Sigmoid colon (tissue), 7 donors: ENCODE results near the gene ABCB10. TPM values are rescaled to one million over a fixed set of nuclear protein-coding genes. Genes with fewer than 3 reads are reported as not detected.
A peak's percentile ranks its signal among the peaks of the same experiment; 100 is the strongest.
"Not testable (repeated sequence)": the region's sequence is repeated elsewhere in the genome, so short reads cannot be mapped to it uniquely, and the experiment has no call there.

Source experiments
- DNase-seq: peaks from one replicate; pipeline ENCODE4 v3.0.0-alpha.2; 2019
- H3K27ac ChIP-seq, 4 donors: fragments of 200-600 bp; sonication (generic); one replicate each; pipeline ENCODE4 v1.5.1; 2016 to 2019; ENCODE audit warnings: mild to moderate bottlenecking in 1 of 4
- H3K27me3 ChIP-seq, 3 donors: fragments of 200-600 bp; sonication (generic); one replicate each; pipeline ENCODE4 v1.5.1; 2019; ENCODE audit warnings: mild to moderate bottlenecking in 1 of 3
- H3K36me3 ChIP-seq, 4 donors: fragments of 200-600 bp; sonication (generic); one replicate each; pipeline ENCODE4 v1.5.1; 2016 to 2019
- H3K4me1 ChIP-seq, 4 donors: fragments of 200-600 bp; sonication (generic); one replicate each; pipeline ENCODE4 v1.5.1; 2017 to 2019
- H3K4me3 ChIP-seq, 4 donors: fragments of 200-600 bp; sonication (generic); one replicate each; pipeline ENCODE4 v1.5.1; 2017 to 2019; ENCODE audit warnings: mild to moderate bottlenecking in 2 of 4, moderate library complexity in 1 of 4
- H3K9me3 ChIP-seq, 4 donors: fragments of 200-600 bp in 3 of 4; sonication (generic) in 3 of 4; one replicate each; pipeline versions ENCODE4 v1.5.1 to v1.6.1; 2013 to 2019
- EP300 ChIP-seq, 4 donors: sonication (generic); formaldehyde crosslinking; IDR thresholded peaks; one replicate each; pipeline ENCODE4 v1.6.1; 2017; ENCODE audit warnings: antibody characterized with exemption in 4 of 4
- POLR2A ChIP-seq, 2 donors: fragments of 450-650 bp; IDR thresholded peaks; one replicate each; pipeline ENCODE4 v1.6.1; 2016; ENCODE audit warnings: antibody characterized with exemption in 2 of 2, mild to moderate bottlenecking in 2 of 2, moderate library complexity in 2 of 2
- POLR2AphosphoS5 ChIP-seq, 4 donors: sonication (generic); formaldehyde crosslinking; IDR thresholded peaks; one replicate each; pipeline ENCODE4 v1.6.1; 2017; ENCODE audit warnings: antibody characterized with exemption in 4 of 4
- WGBS, 2 donors: extraction: QIAGEN DNeasy Blood & Tissue Kit; methylation state at CpG; one replicate each; pipeline ENCODE4 v1.1.7; 2013; 5-methylcytosine and 5-hydroxymethylcytosine counted together
- intact Hi-C: fragments of 100-400 bp; cut with DNase I; formaldehyde crosslinking; loops from one replicate; pipeline ENCODE4 v1.15.1; 2023
- polyA plus RNA-seq, 3 donors: library from polyadenylated mRNA; stranded (reverse); fragments of 200-250 nt; gene quantifications; one replicate each; pipeline ENCODE4 v1.2.3, GENCODE V29; 2013
- total RNA-seq, 4 donors: library from RNA; depleted of rRNA; stranded (reverse); fragments of >200 nt; gene quantifications; one replicate each; pipeline ENCODE4 v1.1.0, GENCODE V29; 2016
- TF ChIP-seq, protein P1 (sequence below), 4 experiments: fragments of 450-650 bp in 3 of 4; fragments of 200-600 bp in 1 of 4; IDR thresholded peaks; one replicate each; pipeline ENCODE4 v1.5.1; 2016 to 2019; ENCODE audit warnings: antibody characterized with exemption in 4 of 4, mild to moderate bottlenecking in 3 of 4, moderate library complexity in 2 of 4
- donor health status: healthy with polysubstance abuse.
- donor health status: Bipolar disorder and iron deficiency.
- donor health status: healthy.

The ABCB10 gene
- total and polyA plus RNA-seq, 7 donors: 4.4 to 19.4 (median 12.1) TPM

DNA sequence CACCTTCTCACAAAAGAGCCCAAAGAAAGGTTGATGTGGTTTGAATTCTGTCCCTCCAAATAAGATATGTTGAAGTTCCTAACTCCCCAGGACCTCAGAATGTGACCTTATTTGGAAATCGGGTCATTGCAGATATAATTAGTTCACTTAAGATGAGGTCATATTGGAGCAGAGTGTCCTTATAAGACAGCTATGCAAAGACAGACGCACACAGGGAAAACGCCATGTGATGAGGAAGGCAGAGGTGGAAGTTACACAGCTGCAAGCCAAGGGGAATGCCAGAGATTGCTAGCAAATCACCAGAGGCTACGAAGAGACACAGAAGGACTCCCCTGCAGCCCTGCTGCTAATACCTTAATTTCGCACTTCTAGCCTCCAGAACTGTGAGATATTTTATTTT, 5.2 kb upstream of the ABCB10 start:
- peak; percentile 88 for DNase-seq
- no peaks in the 10 kb centered on the region for H3K9me3 ChIP-seq
- 69 to 74% methylated on average over 5 of the region's 5 CpGs for WGBS, 2 donors
- H3K4me3 ChIP-seq: peak overlapping the region; percentile 2 to 44 (median 22)
- TF ChIP-seq POLR2AphosphoS5 (IDR thresholded peaks at IDR 0.05): peak; percentile 74 to 94 (median 81)
- TF ChIP-seq POLR2A (IDR thresholded peaks at IDR 0.05): peak; percentile 28 to 40
- TF ChIP-seq EP300 (IDR thresholded peaks at IDR 0.05): peak in 3 of 4 donors; percentile 39 to 97 (median 95)
- TF ChIP-seq, protein P1, sequence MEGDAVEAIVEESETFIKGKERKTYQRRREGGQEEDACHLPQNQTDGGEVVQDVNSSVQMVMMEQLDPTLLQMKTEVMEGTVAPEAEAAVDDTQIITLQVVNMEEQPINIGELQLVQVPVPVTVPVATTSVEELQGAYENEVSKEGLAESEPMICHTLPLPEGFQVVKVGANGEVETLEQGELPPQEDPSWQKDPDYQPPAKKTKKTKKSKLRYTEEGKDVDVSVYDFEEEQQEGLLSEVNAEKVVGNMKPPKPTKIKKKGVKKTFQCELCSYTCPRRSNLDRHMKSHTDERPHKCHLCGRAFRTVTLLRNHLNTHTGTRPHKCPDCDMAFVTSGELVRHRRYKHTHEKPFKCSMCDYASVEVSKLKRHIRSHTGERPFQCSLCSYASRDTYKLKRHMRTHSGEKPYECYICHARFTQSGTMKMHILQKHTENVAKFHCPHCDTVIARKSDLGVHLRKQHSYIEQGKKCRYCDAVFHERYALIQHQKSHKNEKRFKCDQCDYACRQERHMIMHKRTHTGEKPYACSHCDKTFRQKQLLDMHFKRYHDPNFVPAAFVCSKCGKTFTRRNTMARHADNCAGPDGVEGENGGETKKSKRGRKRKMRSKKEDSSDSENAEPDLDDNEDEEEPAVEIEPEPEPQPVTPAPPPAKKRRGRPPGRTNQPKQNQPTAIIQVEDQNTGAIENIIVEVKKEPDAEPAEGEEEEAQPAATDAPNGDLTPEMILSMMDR (IDR thresholded peaks at IDR 0.05): no peak
- H3K27ac ChIP-seq: peak overlapping the region; percentile 83 to 92 (median 84)
- intact Hi-C loops: no loop called here
- H3K36me3 ChIP-seq: no peaks in the 10 kb centered on the region
- no peaks in the 10 kb centered on the region for H3K27me3 ChIP-seq
- H3K4me1 ChIP-seq: peaks cover 0 to 44% (median 25%) of the 10 kb centered on the region in 4 donors

DNA sequence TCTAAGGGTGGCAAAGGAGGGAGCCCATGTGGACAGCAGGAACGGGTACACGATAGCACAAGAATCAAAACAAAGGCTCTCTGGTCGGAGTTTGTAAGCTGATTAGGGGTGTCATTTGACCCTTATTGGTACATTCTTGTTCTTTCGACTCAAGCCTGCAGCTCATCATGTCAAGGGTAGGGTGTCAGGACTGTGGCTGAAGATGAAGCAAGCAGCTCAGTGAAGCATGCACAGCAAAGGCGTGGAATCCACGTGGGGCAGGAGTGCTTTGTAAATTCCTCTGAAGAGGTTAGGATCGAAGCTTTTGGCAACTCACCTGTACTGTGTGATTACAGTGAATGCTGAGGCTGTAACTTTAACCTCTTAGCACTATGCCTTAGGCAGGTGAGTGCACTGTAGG, 4.7 kb upstream of the ABCB10 start:
- no peak for TF ChIP-seq POLR2A (IDR thresholded peaks at IDR 0.05)
- TF ChIP-seq, protein P1 (IDR thresholded peaks at IDR 0.05): no peak
- TF ChIP-seq EP300 (IDR thresholded peaks at IDR 0.05): no peak
- Histone ChIP-seq H3K36me3 (no peaks in the 10 kb centered on the region), H3K4me1 (peaks cover 0 to 44% (median 25%) of the 10 kb centered on the region in 4 donors), H3K27ac (peak overlapping the region; percentile 83 to 92 (median 84)), H3K4me3 (peak overlapping the region in 1 of 4 donors; percentile 44), H3K9me3 (no peaks in the 10 kb centered on the region), H3K27me3 (no peaks in the 10 kb centered on the region)
- 69 to 71% methylated on average over 7 of the region's 7 CpGs for WGBS, 2 donors
- intact Hi-C loops: no loop called here
- no peak for DNase-seq

DNA sequence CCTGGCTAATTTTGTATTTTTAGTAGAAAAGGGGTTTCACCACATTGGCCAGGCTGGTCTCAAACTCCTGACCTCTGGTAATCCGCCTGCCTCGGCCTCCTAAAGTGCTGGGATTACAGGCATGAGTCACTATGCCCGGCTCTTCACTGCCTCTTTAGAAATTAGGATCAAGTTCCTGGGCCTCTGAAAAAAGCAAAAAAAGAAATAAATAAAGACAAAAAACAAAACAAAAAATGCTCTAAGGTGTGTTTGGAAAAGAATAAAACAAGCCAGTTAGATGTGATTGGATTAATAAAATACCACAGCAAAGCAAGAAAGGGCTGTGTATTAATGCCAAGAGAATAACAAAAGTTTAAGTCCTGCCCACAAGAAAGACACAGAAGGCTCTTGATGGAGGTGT, 4.2 kb upstream of the ABCB10 start:
- intact Hi-C loops: no loop called here
- no peak for DNase-seq
- TF ChIP-seq POLR2A (IDR thresholded peaks at IDR 0.05) (no peak), POLR2AphosphoS5 (IDR thresholded peaks at IDR 0.05) (no peak), EP300 (IDR thresholded peaks at IDR 0.05) (no peak)
- TF ChIP-seq, protein P1 (IDR thresholded peaks at IDR 0.05): no peak
- Histone ChIP-seq H3K4me3 (no peak overlapping the region), H3K4me1 (peaks cover 0 to 45% (median 25%) of the 10 kb centered on the region in 4 donors), H3K27ac (peak overlapping the region; percentile 83 to 92 (median 84)), H3K27me3 (no peaks in the 10 kb centered on the region), H3K9me3 (no peaks in the 10 kb centered on the region), H3K36me3 (no peaks in the 10 kb centered on the region)
- WGBS, 2 donors: 79 to 84% methylated on average over 3 of the region's 3 CpGs

- intact Hi-C loops: no loop called here
- H3K4me3 ChIP-seq: no peak overlapping the region
- H3K27ac ChIP-seq: peak overlapping the region in 3 of 4 donors; percentile 9 to 92 (median 85)
- no peaks in the 10 kb centered on the region for H3K27me3 ChIP-seq
- 90% methylated on average over 5 of the region's 5 CpGs for WGBS, 2 donors
- no peak for TF ChIP-seq EP300 (IDR thresholded peaks at IDR 0.05)
- TF ChIP-seq POLR2A (IDR thresholded peaks at IDR 0.05): no peak
- no peak for TF ChIP-seq POLR2AphosphoS5 (IDR thresholded peaks at IDR 0.05)
- TF ChIP-seq, protein P1 (IDR thresholded peaks at IDR 0.05): no peak
- H3K9me3 ChIP-seq: no peaks in the 10 kb centered on the region
- H3K36me3 ChIP-seq: no peaks in the 10 kb centered on the region
- DNase-seq: no peak
- H3K4me1 ChIP-seq: peaks cover 0 to 52% (median 38%) of the 10 kb centered on the region in 4 donors
Measured at GRCh38 chr1:229561141-229561540, 2.6 kb upstream of the ABCB10 start.

DNA sequence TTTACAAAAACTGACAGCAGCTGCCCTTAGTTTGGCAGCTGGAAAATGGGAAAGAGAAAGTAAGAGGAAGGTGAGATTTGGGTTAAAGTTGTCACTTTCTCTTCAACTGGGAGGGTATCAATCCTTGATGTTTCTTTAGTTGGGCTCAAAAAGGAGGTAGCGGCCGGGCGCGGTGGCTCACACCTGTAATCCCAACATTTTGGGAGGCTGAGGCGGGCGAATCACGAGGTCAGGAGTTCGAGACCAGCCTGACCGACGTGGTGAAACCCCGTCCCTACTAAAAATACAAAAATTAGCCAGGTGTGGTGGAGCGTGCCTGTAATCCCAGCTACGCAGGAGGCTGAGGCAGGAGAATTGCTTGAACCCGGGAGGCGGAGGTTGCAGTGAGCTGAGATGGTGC, 1.6 kb upstream of the ABCB10 start:
- DNase-seq, H3K36me3 ChIP-seq, H3K9me3 ChIP-seq, H3K4me3 ChIP-seq, intact Hi-C loops, H3K27me3 ChIP-seq: not testable (repeated sequence)
- Histone ChIP-seq H3K27ac (peak overlapping the region in 2 of 4 donors; percentile 92 to 95), H3K4me1 (peaks cover 0 to 54% (median 46%) of the 10 kb centered on the region in 4 donors)
- WGBS, 2 donors: 91 to 94% methylated on average over 15 of the region's 15 CpGs
